IMR-90 (cell line): ENCODE measurements around the gene DPP10. TPM values are rescaled to one million over a fixed set of nuclear protein-coding genes. Genes with fewer than 3 reads are reported as not detected.

Experiments used
- ATAC-seq: fragments of 200-7000 bp; cut with Tn5 transposase; 2 replicates; pipeline ENCODE4 v1.9.1; 2020; ENCODE audit warnings: low read depth, mild to moderate bottlenecking, moderate library complexity
- BruUV-seq: library from RNA; stranded (reverse); fragments of 400-500 nt; replicated peaks from 2 replicates; lab custom pipeline; 2021; lab: Mats Ljungman, UMichigan
- CTCF ChIA-PET: fragments of 300-600 bp; formaldehyde crosslinking; extraction: SDS; loops from one replicate; lab custom pipeline; 2021; ENCODE audit warnings: antibody characterized with exemption; lab: Yijun Ruan, JAX
- POLR2A ChIA-PET: fragments of 300-600 bp; sonication (Branson Sonifier 250); formaldehyde crosslinking; loops from one replicate; lab custom pipeline; 2022; ENCODE audit warnings: antibody characterized with exemption; ENCODE audit not compliant: unreplicated experiment; lab: Charles Lee
- DNase-seq: peaks from one replicate; pipeline ENCODE4 v3.0.0; 2013
- H2AFZ ChIP-seq: replicated peaks from 2 replicates; pipeline ENCODE3; 2013; ENCODE audit warnings: low read length, mild to moderate bottlenecking; ENCODE audit not compliant: poor library complexity
- H2AK5ac ChIP-seq: 2 replicates; pipeline ENCODE4 v1.6.1; 2013; ENCODE audit warnings: low read depth, low read length, inconsistent platforms
- H2AK9ac ChIP-seq: replicated peaks from 2 replicates; pipeline ENCODE3; 2013; ENCODE audit warnings: mild to moderate bottlenecking, low read depth, low read length, moderate library complexity; ENCODE audit not compliant: poor library complexity
- H2BK120ac ChIP-seq: 2 replicates; pipeline ENCODE4 v1.6.1; 2013; ENCODE audit warnings: low read depth, low read length, inconsistent platforms
- H2BK15ac ChIP-seq: 3 replicates; pipeline ENCODE4 v1.6.1; 2013; ENCODE audit warnings: low read depth, low read length, inconsistent platforms
- H2BK20ac ChIP-seq: 2 replicates; pipeline ENCODE4 v1.6.1; 2013; ENCODE audit warnings: low read depth, mild to moderate bottlenecking, inconsistent platforms, low read length, moderate library complexity
- H2BK5ac ChIP-seq: 2 replicates; pipeline ENCODE4 v1.6.1; 2013; ENCODE audit warnings: mild to moderate bottlenecking, low read depth, low read length, inconsistent platforms; ENCODE audit not compliant: poor library complexity, severe bottlenecking
- H3K14ac ChIP-seq: replicated peaks from 2 replicates; pipeline ENCODE4 v1.6.1; 2013; ENCODE audit warnings: low read depth, low read length, inconsistent platforms
- H3K18ac ChIP-seq: 2 replicates; pipeline ENCODE4 v1.6.1; 2013; ENCODE audit warnings: low read depth, low read length, control low read depth
- H3K23ac ChIP-seq: 2 replicates; pipeline ENCODE4 v1.6.1; 2013; ENCODE audit warnings: low read depth, low read length, inconsistent platforms
- H3K27ac ChIP-seq: 2 replicates; pipeline ENCODE4 v1.5.1; 2013; ENCODE audit warnings: mild to moderate bottlenecking, control low read depth, low read length; ENCODE audit not compliant: insufficient read depth
- H3K27me3 ChIP-seq: 2 replicates; pipeline ENCODE4 v1.6.1; 2013; ENCODE audit warnings: low read length; ENCODE audit not compliant: control insufficient read depth, insufficient read depth
- H3K36me3 ChIP-seq: 2 replicates; pipeline ENCODE4 v1.6.1; 2013; ENCODE audit warnings: low read length, mixed read lengths; ENCODE audit not compliant: control insufficient read depth, insufficient read depth
- H3K4ac ChIP-seq: 2 replicates; pipeline ENCODE4 v1.6.1; 2013; ENCODE audit warnings: low read depth, low read length, inconsistent platforms
- H3K4me1 ChIP-seq: 2 replicates; pipeline ENCODE4 v1.6.1; 2013; ENCODE audit warnings: low read length, mixed read lengths; ENCODE audit not compliant: control insufficient read depth, insufficient read depth
- H3K4me2 ChIP-seq: 2 replicates; pipeline ENCODE4 v1.6.1; 2013; ENCODE audit warnings: low read depth, mild to moderate bottlenecking, control low read depth, low read length, moderate library complexity
- H3K4me3 ChIP-seq: 2 replicates; pipeline ENCODE4 v1.5.1; 2013; ENCODE audit warnings: low read depth, mild to moderate bottlenecking, control low read depth, low read length, moderate library complexity; ENCODE audit not compliant: insufficient read depth
- H3K56ac ChIP-seq: 2 replicates; pipeline ENCODE4 v1.6.1; 2013; ENCODE audit warnings: low read length, inconsistent platforms; ENCODE audit not compliant: insufficient read depth; ENCODE audit errors: extremely low read depth
- H3K79me1 ChIP-seq, 2 experiments: 2 replicates each; pipeline ENCODE4 v1.6.1; 2013; ENCODE audit warnings: low read length in 2 of 2, inconsistent platforms in 1 of 2, low read depth in 1 of 2
- H3K9ac ChIP-seq: 2 replicates; pipeline ENCODE4 v1.6.1; 2013; ENCODE audit warnings: low read depth, low read length, control low read depth
- H3K9me1 ChIP-seq: 2 replicates; pipeline ENCODE4 v1.6.1; 2013; ENCODE audit warnings: low read length, inconsistent platforms; ENCODE audit not compliant: insufficient read depth
- H3K9me3 ChIP-seq: 2 replicates; pipeline ENCODE4 v1.6.1; 2013; ENCODE audit warnings: low read length; ENCODE audit not compliant: control insufficient read depth, insufficient read depth
- H4K20me1 ChIP-seq: 2 replicates; pipeline ENCODE4 v1.6.1; 2013; ENCODE audit warnings: low read length, inconsistent platforms; ENCODE audit not compliant: insufficient read depth
- H4K5ac ChIP-seq: 2 replicates; pipeline ENCODE4 v1.6.1; 2013; ENCODE audit warnings: mild to moderate bottlenecking, low read depth, low read length, control low read depth
- H4K8ac ChIP-seq, 2 experiments: 2 replicates each; pipeline ENCODE4 v1.6.1; 2013; ENCODE audit warnings: low read depth in 2 of 2, low read length in 2 of 2, control low read depth in 1 of 2, inconsistent platforms in 1 of 2
- H4K91ac ChIP-seq: 2 replicates; pipeline ENCODE4 v1.6.1; 2013; ENCODE audit warnings: low read depth, low read length, inconsistent platforms; ENCODE audit not compliant: insufficient read depth
- BHLHE40 ChIP-seq: fragments of 150-350 bp; IDR thresholded peaks from 2 replicates; pipeline ENCODE4 v1.6.1; 2016; ENCODE audit warnings: mild to moderate bottlenecking, low read depth, low read length
- FOS ChIP-seq: fragments of 150-350 bp; IDR thresholded peaks from 2 replicates; pipeline ENCODE4 v1.6.1; 2016; ENCODE audit warnings: low read depth, low read length
- MAFK ChIP-seq: IDR thresholded peaks from 2 replicates; pipeline ENCODE4 v1.6.1; 2012; ENCODE audit warnings: low read depth, low read length, improper control_type of control experiment
- MAZ ChIP-seq: IDR thresholded peaks from 2 replicates; pipeline ENCODE4 v1.6.1; 2012; ENCODE audit warnings: low read depth, mild to moderate bottlenecking, low read length, improper control_type of control experiment, moderate library complexity, borderline replicate concordance
- NFE2L2 ChIP-seq: fragments of 150-350 bp; IDR thresholded peaks from 2 replicates; pipeline ENCODE4 v1.6.1; 2016; ENCODE audit warnings: low read depth, mild to moderate bottlenecking, low read length
- POLR2A ChIP-seq: IDR thresholded peaks from 2 replicates; pipeline ENCODE4 v1.6.1; 2012; ENCODE audit warnings: mild to moderate bottlenecking, low read depth, low read length
- RAD21 ChIP-seq: IDR thresholded peaks from 2 replicates; pipeline ENCODE4 v1.6.1; 2012; ENCODE audit warnings: low read length, improper control_type of control experiment
- RCOR1 ChIP-seq: IDR thresholded peaks from 2 replicates; pipeline ENCODE4 v1.6.1; 2012; ENCODE audit warnings: mild to moderate bottlenecking, low read length, improper control_type of control experiment; ENCODE audit not compliant: insufficient replicate concordance
- RFX5 ChIP-seq: IDR thresholded peaks from 2 replicates; pipeline ENCODE4 v1.8.0; 2012; ENCODE audit warnings: low read depth, mild to moderate bottlenecking, low read length, moderate library complexity
- SMC3 ChIP-seq: fragments of 150-350 bp; IDR thresholded peaks from 2 replicates; pipeline ENCODE4 v1.6.1; 2016; ENCODE audit warnings: low read depth, mild to moderate bottlenecking, antibody characterized with exemption, low read length, moderate library complexity
- WGBS, 2 experiments: methylation state at CpG; one replicate each; pipeline versions ENCODE4 v1.1.5 to v1.1.7; 2013; ENCODE audit warnings: missing lambda C conversion rate in 2 of 2; ENCODE audit not compliant: insufficient read length in 1 of 2; ENCODE audit errors: extremely low coverage in 2 of 2; 5-methylcytosine and 5-hydroxymethylcytosine counted together
- dilution Hi-C: fragments of 300-500 bp; cut with HindIII; formaldehyde crosslinking; loops from one replicate; pipeline ENCODE4 v1.14.3; 2018; ENCODE audit warnings: low sequenced_read_pairs; ENCODE audit not compliant: unreplicated experiment
- in situ Hi-C: fragments of 300-500 bp; cut with MboI; formaldehyde crosslinking; loops from 3 replicates; pipeline ENCODE4 v1.14.3; 2019; ENCODE audit warnings: low sequenced_read_pairs, inconsistent platforms, mixed read lengths
- intact Hi-C: fragments of 100-400 bp; cut with micrococcal nuclease; formaldehyde crosslinking; loops from 2 replicates; pipeline ENCODE4 v1.10.0; 2022
- polyA plus RNA-seq, 3 experiments: library from polyadenylated mRNA; depleted of rRNA; stranded (reverse); fragments of >200 nt; gene quantifications; 2 replicates each; pipeline ENCODE4 v1.2.3, GENCODE V29; 2012; ENCODE audit warnings: low replicate concordance in 1 of 3
- total RNA-seq: library from RNA; depleted of rRNA; stranded (reverse); fragments of >200 nt; gene quantifications from 2 replicates; pipeline ENCODE4 v1.2.3, GENCODE V29; 2012
- TF ChIP-seq, protein P1 (sequence below): conservative IDR thresholded peaks from 2 replicates; pipeline ENCODE4 v1.5.1; 2012; ENCODE audit warnings: mild to moderate bottlenecking, low read depth, low read length, improper control_type of control experiment

Gene DPP10
- total and polyA plus RNA-seq, 2 of the 4 experiments (the other 2 are of a cell fraction), result not detected

DNA sequence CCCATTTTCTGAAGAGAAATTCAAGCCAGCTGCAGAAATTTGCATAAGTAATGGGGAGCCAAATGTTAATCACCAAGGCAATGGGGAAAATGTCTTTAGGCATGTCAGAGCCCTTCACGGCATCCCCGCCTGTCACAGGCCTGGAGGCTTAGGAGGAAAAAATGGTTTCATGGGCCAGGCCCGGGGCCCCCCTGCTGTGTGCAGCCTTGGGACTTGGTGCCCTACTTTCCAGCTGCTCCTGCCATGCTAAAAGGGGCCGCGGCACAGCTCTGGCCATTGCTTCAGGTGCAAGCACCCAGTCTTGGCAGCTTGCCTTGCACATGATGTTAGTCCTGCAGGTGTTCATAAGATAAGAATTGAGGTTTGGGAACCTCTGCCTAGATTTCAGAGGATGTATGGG lies 1235.7 kb downstream of the DPP10 start:
- dilution Hi-C loops (no loop called here), in situ Hi-C loops (no loop called here), intact Hi-C loops (no loop called here)
- Histone ChIP-seq H3K36me3 (no peaks in the 10 kb centered on the region), H3K23ac (no peak overlapping the region), H3K4ac (no peak overlapping the region), H3K4me3 (no peak overlapping the region), H3K9me1 (no peaks in the 10 kb centered on the region), H4K20me1 (no peaks in the 10 kb centered on the region), H3K14ac (no peak overlapping the region), H3K18ac (no peak overlapping the region), H3K56ac (no peak overlapping the region), H3K4me2 (no peak overlapping the region), H2BK20ac (no peak overlapping the region), H2BK120ac (no peak overlapping the region), H3K9ac (no peak overlapping the region), H4K5ac (no peak overlapping the region), H2AK5ac (no peak overlapping the region), H2AFZ (no peak overlapping the region), H2BK15ac (no peak overlapping the region), H3K9me3 (peaks cover 7% of the 10 kb centered on the region; the same call in 1 of the 2 replicates), H3K27me3 (no peaks in the 10 kb centered on the region), H4K8ac (no peak overlapping the region), H3K27ac (no peak overlapping the region), H2AK9ac (no peak overlapping the region), H4K91ac (no peak overlapping the region), H3K79me1 (no peaks in the 10 kb centered on the region), H2BK5ac (no peak overlapping the region), H3K4me1 (no peaks in the 10 kb centered on the region)
- no TSS peak for BruUV-seq
- 17% methylated on average over 1 of the region's 5 CpGs; no CpG with 5 or more reads in 1 of the 2 experiments for WGBS, 2 experiments
- ATAC-seq (no peak), DNase-seq (no peak)
- ChIA-PET CTCF (no interaction called here), POLR2A (no interaction called here)
- TF ChIP-seq FOS (no peak), MAFK (no peak), SMC3 (no peak), RCOR1 (no peak), MAZ (no peak), POLR2A (no peak), NFE2L2 (no peak), RFX5 (no peak), BHLHE40 (no peak), RAD21 (no peak)
- TF ChIP-seq, protein P1, sequence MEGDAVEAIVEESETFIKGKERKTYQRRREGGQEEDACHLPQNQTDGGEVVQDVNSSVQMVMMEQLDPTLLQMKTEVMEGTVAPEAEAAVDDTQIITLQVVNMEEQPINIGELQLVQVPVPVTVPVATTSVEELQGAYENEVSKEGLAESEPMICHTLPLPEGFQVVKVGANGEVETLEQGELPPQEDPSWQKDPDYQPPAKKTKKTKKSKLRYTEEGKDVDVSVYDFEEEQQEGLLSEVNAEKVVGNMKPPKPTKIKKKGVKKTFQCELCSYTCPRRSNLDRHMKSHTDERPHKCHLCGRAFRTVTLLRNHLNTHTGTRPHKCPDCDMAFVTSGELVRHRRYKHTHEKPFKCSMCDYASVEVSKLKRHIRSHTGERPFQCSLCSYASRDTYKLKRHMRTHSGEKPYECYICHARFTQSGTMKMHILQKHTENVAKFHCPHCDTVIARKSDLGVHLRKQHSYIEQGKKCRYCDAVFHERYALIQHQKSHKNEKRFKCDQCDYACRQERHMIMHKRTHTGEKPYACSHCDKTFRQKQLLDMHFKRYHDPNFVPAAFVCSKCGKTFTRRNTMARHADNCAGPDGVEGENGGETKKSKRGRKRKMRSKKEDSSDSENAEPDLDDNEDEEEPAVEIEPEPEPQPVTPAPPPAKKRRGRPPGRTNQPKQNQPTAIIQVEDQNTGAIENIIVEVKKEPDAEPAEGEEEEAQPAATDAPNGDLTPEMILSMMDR, result no peak
